ENCODE measurements around the gene FAM3C.

The FAM3C gene

DNA sequence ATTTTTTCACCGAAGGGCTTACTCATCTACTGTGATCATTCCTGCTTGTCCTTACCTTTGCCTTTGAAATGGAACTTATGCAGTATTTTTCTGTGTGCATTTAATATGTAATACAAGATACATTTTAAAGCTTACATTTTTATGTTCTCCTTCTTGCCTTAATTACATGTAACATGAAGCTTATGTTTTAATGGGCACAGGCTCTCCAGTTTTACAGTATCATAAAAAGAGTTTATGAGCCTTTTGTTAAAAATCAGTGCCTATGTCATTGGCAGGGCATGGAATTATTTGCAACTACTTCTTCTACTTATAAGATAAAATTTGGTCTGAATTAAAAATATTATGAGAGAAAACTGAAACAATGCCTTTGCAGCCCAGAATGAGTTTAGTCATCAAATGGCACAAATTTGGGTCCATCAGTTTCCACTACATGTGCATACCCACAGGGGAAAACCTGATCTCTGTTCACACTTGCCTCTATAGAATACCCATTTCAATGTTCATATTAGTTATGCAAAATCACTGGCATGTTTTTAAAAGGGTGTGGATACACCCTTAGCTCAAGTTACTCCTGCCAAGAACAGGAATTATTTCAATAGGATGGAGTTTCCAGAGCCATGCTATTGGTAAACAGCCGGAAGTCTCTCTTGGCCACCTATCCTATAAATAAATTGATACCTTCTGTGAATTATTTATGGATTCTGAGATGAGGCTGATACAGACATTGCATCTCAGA, 95.3 kb downstream of the FAM3C start:
- no peak for DNase-seq
